Glutamatergic neuron (in vitro differentiated cells): ENCODE results near the gene CLDN18. TPM values are rescaled to one million over a fixed set of nuclear protein-coding genes. Genes with fewer than 3 reads are reported as not detected.

Experiments used
- DNase-seq: peaks from one replicate; pipeline ENCODE4 v3.0.0; 2022
- H3K27ac Mint-ChIP-seq: one replicate; pipeline ENCODE4 v1.8.0; 2020; ENCODE audit warnings: mild to moderate bottlenecking, mixed read lengths, inconsistent platforms; ENCODE audit not compliant: unreplicated experiment
- H3K27me3 Mint-ChIP-seq: one replicate; pipeline ENCODE4 v1.8.0; 2020; ENCODE audit warnings: mild to moderate bottlenecking, moderate library complexity, mixed read lengths, inconsistent platforms; ENCODE audit not compliant: unreplicated experiment
- H3K36me3 Mint-ChIP-seq: one replicate; pipeline ENCODE4 v1.8.0; 2020; ENCODE audit warnings: mild to moderate bottlenecking, mixed read lengths, inconsistent platforms; ENCODE audit not compliant: unreplicated experiment
- H3K4me1 Mint-ChIP-seq: one replicate; pipeline ENCODE4 v1.8.0; 2020; ENCODE audit warnings: mild to moderate bottlenecking, low read depth, mixed read lengths, inconsistent platforms; ENCODE audit not compliant: unreplicated experiment
- H3K4me3 Mint-ChIP-seq: one replicate; pipeline ENCODE4 v1.8.0; 2020; ENCODE audit warnings: mild to moderate bottlenecking, mixed read lengths, inconsistent platforms; ENCODE audit not compliant: unreplicated experiment
- H3K9me3 Mint-ChIP-seq: one replicate; pipeline ENCODE4 v1.8.0; 2020; ENCODE audit warnings: mild to moderate bottlenecking, moderate library complexity, mixed read lengths, inconsistent platforms; ENCODE audit not compliant: unreplicated experiment
- CTCF ChIP-seq: fragments of 200-600 bp; sonication (generic); IDR thresholded peaks from one replicate; pipeline ENCODE4 v1.5.0; 2021; ENCODE audit not compliant: partially characterized antibody, unreplicated experiment
- total RNA-seq: library from RNA; stranded (reverse); fragmentation: NEBNext Ultra II Directional; extraction: Animal tissue kit (Norgen Biotek cat#: 25700); gene quantifications from one replicate; pipeline ENCODE4 v1.2.1, GENCODE V29; 2021; ENCODE audit not compliant: unreplicated experiment

The CLDN18 gene
- total RNA-seq, 1 donor from 2014 or later = not detected

DNA sequence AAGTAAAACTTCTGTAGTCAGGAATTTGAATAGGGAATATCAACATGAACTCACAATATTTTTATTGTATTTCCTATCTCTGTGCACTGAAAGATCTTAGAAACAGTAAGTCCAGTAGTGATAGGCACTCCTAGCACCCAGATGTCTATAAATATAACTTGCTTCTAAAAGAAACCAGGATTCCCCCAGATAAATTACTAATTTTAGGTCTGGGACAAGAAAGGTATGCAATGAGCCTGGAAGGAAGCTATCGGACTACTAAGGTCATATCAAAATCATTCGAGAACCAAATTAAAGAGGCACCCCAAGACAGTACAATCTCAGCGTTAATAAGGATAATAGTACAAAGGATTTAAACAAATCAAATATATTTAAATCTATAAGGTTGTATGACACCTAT, 47.4 kb downstream of the CLDN18 start:
- no peak for TF ChIP-seq CTCF
- H3K27ac Mint-ChIP-seq = no peak overlapping the region
- H3K27me3 Mint-ChIP-seq = no peaks in the 10 kb centered on the region
- no peaks in the 10 kb centered on the region for H3K36me3 Mint-ChIP-seq
- no peaks in the 10 kb centered on the region for H3K4me1 Mint-ChIP-seq
- H3K9me3 Mint-ChIP-seq = no peaks in the 10 kb centered on the region
- DNase-seq = no peak
- no peak overlapping the region for H3K4me3 Mint-ChIP-seq

DNA sequence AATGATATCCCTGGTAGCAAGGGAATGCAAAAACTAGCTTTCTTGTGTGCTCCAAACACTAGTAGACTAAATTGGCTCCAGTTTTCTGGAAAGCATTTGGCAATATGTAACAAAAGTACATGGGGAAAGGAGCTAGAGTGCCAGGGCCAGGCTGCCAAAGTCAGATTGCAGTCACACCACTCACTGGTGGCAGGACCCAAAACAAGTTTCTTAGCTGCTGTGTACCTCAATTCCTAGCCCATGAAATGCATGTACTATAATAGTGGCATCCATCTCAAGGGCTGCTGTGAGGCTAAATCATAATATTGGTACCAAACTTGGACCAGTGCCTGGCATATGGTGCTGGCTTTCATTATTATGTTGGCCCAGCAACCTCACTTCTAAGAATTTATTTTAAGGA, 49.3 kb downstream of the CLDN18 start:
- DNase-seq = no peak

DNA sequence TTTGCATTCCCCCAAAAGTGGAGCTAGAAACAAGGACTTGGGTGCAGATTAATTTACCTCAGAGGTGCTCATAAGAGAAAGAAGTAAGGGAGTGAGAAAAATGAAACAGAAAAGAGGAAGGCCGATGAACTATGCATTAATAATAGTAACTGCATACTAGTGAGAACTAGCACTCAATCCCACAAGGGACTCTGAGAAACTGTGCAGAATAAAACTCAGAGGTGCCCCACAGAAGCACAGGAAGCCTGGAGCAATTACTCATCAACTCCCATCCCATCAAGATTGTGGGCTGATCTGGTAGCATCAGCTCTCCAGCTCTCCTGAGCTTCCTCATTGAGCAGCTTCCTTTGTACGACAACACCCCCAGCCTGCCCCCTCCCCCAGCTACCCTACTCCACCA, 50.8 kb downstream of the CLDN18 start:
- Mint-ChIP-seq H3K27me3 (peaks cover 2% of the 10 kb centered on the region), H3K9me3 (no peaks in the 10 kb centered on the region)

More for the DNA sequence above, 49.3 kb downstream of the CLDN18 start:
- H3K27ac Mint-ChIP-seq = no peak overlapping the region
- H3K4me3 Mint-ChIP-seq = no peak overlapping the region
- H3K4me1 Mint-ChIP-seq = no peaks in the 10 kb centered on the region
- no peak for TF ChIP-seq CTCF
- H3K27me3 Mint-ChIP-seq = peaks cover 2% of the 10 kb centered on the region
- no peaks in the 10 kb centered on the region for H3K36me3 Mint-ChIP-seq
- no peaks in the 10 kb centered on the region for H3K9me3 Mint-ChIP-seq

GRCh38 chr3:138062037-138062436, 52.1 kb downstream of the CLDN18 start:
- no peaks in the 10 kb centered on the region for H3K36me3 Mint-ChIP-seq
- TF ChIP-seq CTCF = no peak

More for the DNA sequence above, 50.8 kb downstream of the CLDN18 start:
- DNase-seq = no peak
- TF ChIP-seq CTCF = no peak
- Mint-ChIP-seq H3K4me1 (no peaks in the 10 kb centered on the region), H3K36me3 (no peaks in the 10 kb centered on the region), H3K4me3 (no peak overlapping the region), H3K27ac (no peak overlapping the region)

DNA sequence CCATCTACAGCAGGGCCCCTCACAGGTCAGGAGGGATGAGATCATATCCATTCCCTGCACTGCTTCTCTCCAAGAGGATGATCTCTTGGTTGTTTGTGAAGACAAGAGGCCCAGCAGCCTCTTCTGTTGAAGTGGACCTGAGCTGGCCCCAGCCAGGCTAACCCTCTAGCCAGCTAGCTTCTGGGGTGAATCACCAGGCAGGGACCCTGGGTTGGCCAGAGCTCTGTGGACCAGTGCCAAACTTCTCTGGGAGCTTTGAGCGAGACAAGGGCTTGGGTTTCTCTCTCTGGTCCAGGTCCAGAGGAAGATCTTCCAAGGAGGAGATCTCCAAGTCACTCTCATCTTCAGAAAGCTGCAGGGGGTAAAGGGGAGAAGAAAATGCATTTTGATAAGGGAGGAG, 52.7 kb downstream of the CLDN18 start:
- H3K4me1 Mint-ChIP-seq = no peaks in the 10 kb centered on the region
- no peak for TF ChIP-seq CTCF

More at GRCh38 chr3:138062037-138062436, 52.1 kb downstream of the CLDN18 start:
- H3K27me3 Mint-ChIP-seq = peaks cover 2% of the 10 kb centered on the region
- no peak overlapping the region for H3K27ac Mint-ChIP-seq
- H3K4me3 Mint-ChIP-seq = no peak overlapping the region
- H3K4me1 Mint-ChIP-seq = no peaks in the 10 kb centered on the region
- no peak for DNase-seq
- H3K9me3 Mint-ChIP-seq = no peaks in the 10 kb centered on the region

More for the DNA sequence above, 52.7 kb downstream of the CLDN18 start:
- DNase-seq = no peak
- Mint-ChIP-seq H3K9me3 (no peaks in the 10 kb centered on the region), H3K4me3 (no peak overlapping the region), H3K27me3 (peaks cover 2% of the 10 kb centered on the region), H3K27ac (no peak overlapping the region), H3K36me3 (no peaks in the 10 kb centered on the region)
